Measurements from ENCODE around the gene SLC22A25.
"Not testable (repeated sequence)": the region's sequence is repeated elsewhere in the genome, so short reads cannot be mapped to it uniquely, and the experiment has no call there.

SLC22A25 gene

GRCh38 chr11:63247237-63248002, 4.0 kb upstream of the SLC22A25 start:
- not testable (repeated sequence) for H3K9me3 ChIP-seq (ENCODE audit: control insufficient read depth, low read depth, low read length); H3K9ac ChIP-seq (ENCODE audit: low read length); H3K36me3 ChIP-seq (ENCODE audit: control insufficient read depth, low read depth, low read length); H3K27me3 ChIP-seq (ENCODE audit: control insufficient read depth, insufficient read depth, low read length); H3K4me3 ChIP-seq (ENCODE audit: low read length); H3K4me1 ChIP-seq (ENCODE audit: control insufficient read depth, low read depth, low read length); H3K27ac ChIP-seq (ENCODE audit: low read length)

GRCh38 chr11:63246045-63246444, 2.6 kb upstream of the SLC22A25 start:
- no peaks in the 10 kb centered on the region for H3K36me3 ChIP-seq (ENCODE audit: control insufficient read depth, low read depth, low read length)
- no peak overlapping the region for H3K27ac ChIP-seq (ENCODE audit: low read length)
- peaks cover 6% of the 10 kb centered on the region for H3K4me1 ChIP-seq (ENCODE audit: control insufficient read depth, low read depth, low read length)
- H3K4me3 ChIP-seq (ENCODE audit: low read length), result no peak overlapping the region
- no peak overlapping the region for H3K9ac ChIP-seq (ENCODE audit: low read length)
- no peaks in the 10 kb centered on the region for H3K9me3 ChIP-seq (ENCODE audit: control insufficient read depth, low read depth, low read length)
- no peaks in the 10 kb centered on the region for H3K27me3 ChIP-seq (ENCODE audit: control insufficient read depth, insufficient read depth, low read length)

- no peak overlapping the region for H3K9ac ChIP-seq (ENCODE audit: low read length)
- no peaks in the 10 kb centered on the region for H3K9me3 ChIP-seq (ENCODE audit: control insufficient read depth, low read depth, low read length)
- no peak overlapping the region for H3K27ac ChIP-seq (ENCODE audit: low read length)
- no peaks in the 10 kb centered on the region for H3K27me3 ChIP-seq (ENCODE audit: control insufficient read depth, insufficient read depth, low read length)
- H3K4me1 ChIP-seq (ENCODE audit: control insufficient read depth, low read depth, low read length), result peaks cover 6% of the 10 kb centered on the region
- H3K36me3 ChIP-seq (ENCODE audit: control insufficient read depth, low read depth, low read length), result no peaks in the 10 kb centered on the region
- H3K4me3 ChIP-seq (ENCODE audit: low read length), result no peak overlapping the region
These were observed 1.5 kb upstream of the SLC22A25 start for GRCh38 chr11:63244862-63245261.

- H3K9me3 ChIP-seq (ENCODE audit: control insufficient read depth, low read depth, low read length), result no peaks in the 10 kb centered on the region
- no peak overlapping the region for H3K4me3 ChIP-seq (ENCODE audit: low read length)
- no peak overlapping the region for H3K9ac ChIP-seq (ENCODE audit: low read length)
- no peaks in the 10 kb centered on the region for H3K27me3 ChIP-seq (ENCODE audit: control insufficient read depth, insufficient read depth, low read length)
- no peak overlapping the region for H3K27ac ChIP-seq (ENCODE audit: low read length)
- no peaks in the 10 kb centered on the region for H3K36me3 ChIP-seq (ENCODE audit: control insufficient read depth, low read depth, low read length)
- H3K4me1 ChIP-seq (ENCODE audit: control insufficient read depth, low read depth, low read length), result peaks cover 6% of the 10 kb centered on the region
These were observed 1.2 kb downstream of the SLC22A25 start for GRCh38 chr11:63242089-63242781.

GRCh38 chr11:63240791-63241379, 2.5 kb downstream of the SLC22A25 start:
- Histone ChIP-seq H3K9ac (ENCODE audit: low read length) (no peak overlapping the region), H3K9me3 (ENCODE audit: control insufficient read depth, low read depth, low read length) (no peaks in the 10 kb centered on the region), H3K27me3 (ENCODE audit: control insufficient read depth, insufficient read depth, low read length) (no peaks in the 10 kb centered on the region), H3K27ac (ENCODE audit: low read length) (no peak overlapping the region), H3K36me3 (ENCODE audit: control insufficient read depth, low read depth, low read length) (no peaks in the 10 kb centered on the region), H3K4me1 (ENCODE audit: control insufficient read depth, low read depth, low read length) (peaks cover 6% of the 10 kb centered on the region), H3K4me3 (ENCODE audit: low read length) (no peak overlapping the region)

GRCh38 chr11:63240098-63240497, 3.3 kb downstream of the SLC22A25 start:
- Histone ChIP-seq H3K27ac (ENCODE audit: low read length) (no peak overlapping the region), H3K27me3 (ENCODE audit: control insufficient read depth, insufficient read depth, low read length) (no peaks in the 10 kb centered on the region), H3K9me3 (ENCODE audit: control insufficient read depth, low read depth, low read length) (no peaks in the 10 kb centered on the region), H3K36me3 (ENCODE audit: control insufficient read depth, low read depth, low read length) (no peaks in the 10 kb centered on the region), H3K4me3 (ENCODE audit: low read length) (no peak overlapping the region), H3K4me1 (ENCODE audit: control insufficient read depth, low read depth, low read length) (peaks cover 5% of the 10 kb centered on the region), H3K9ac (ENCODE audit: low read length) (no peak overlapping the region)

GRCh38 chr11:63239254-63239653, 4.1 kb downstream of the SLC22A25 start:
- H3K27me3 ChIP-seq (ENCODE audit: control insufficient read depth, insufficient read depth, low read length), result no peaks in the 10 kb centered on the region
- no peaks in the 10 kb centered on the region for H3K4me1 ChIP-seq (ENCODE audit: control insufficient read depth, low read depth, low read length)
- no peak overlapping the region for H3K9ac ChIP-seq (ENCODE audit: low read length)
- no peaks in the 10 kb centered on the region for H3K9me3 ChIP-seq (ENCODE audit: control insufficient read depth, low read depth, low read length)
- no peak overlapping the region for H3K27ac ChIP-seq (ENCODE audit: low read length)
- H3K36me3 ChIP-seq (ENCODE audit: control insufficient read depth, low read depth, low read length), result no peaks in the 10 kb centered on the region
- H3K4me3 ChIP-seq (ENCODE audit: low read length), result no peak overlapping the region

- no peak overlapping the region for H3K27ac ChIP-seq (ENCODE audit: low read length)
- no peaks in the 10 kb centered on the region for H3K27me3 ChIP-seq (ENCODE audit: control insufficient read depth, insufficient read depth, low read length)
- H3K4me3 ChIP-seq (ENCODE audit: low read length), result no peak overlapping the region
- no peak overlapping the region for H3K9ac ChIP-seq (ENCODE audit: low read length)
- no peaks in the 10 kb centered on the region for H3K4me1 ChIP-seq (ENCODE audit: control insufficient read depth, low read depth, low read length)
- H3K9me3 ChIP-seq (ENCODE audit: control insufficient read depth, low read depth, low read length), result no peaks in the 10 kb centered on the region
- H3K36me3 ChIP-seq (ENCODE audit: control insufficient read depth, low read depth, low read length), result no peaks in the 10 kb centered on the region
These were observed 6.0 kb downstream of the SLC22A25 start for GRCh38 chr11:63237413-63237812.

GRCh38 chr11:63235471-63236461, 7.6 kb downstream of the SLC22A25 start:
- H3K27ac ChIP-seq (ENCODE audit: low read length); H3K9me3 ChIP-seq (ENCODE audit: control insufficient read depth, low read depth, low read length); H3K4me3 ChIP-seq (ENCODE audit: low read length); H3K36me3 ChIP-seq (ENCODE audit: control insufficient read depth, low read depth, low read length); H3K4me1 ChIP-seq (ENCODE audit: control insufficient read depth, low read depth, low read length); H3K9ac ChIP-seq (ENCODE audit: low read length); H3K27me3 ChIP-seq (ENCODE audit: control insufficient read depth, insufficient read depth, low read length): not testable (repeated sequence)

GRCh38 chr11:63229815-63230214, 13.6 kb downstream of the SLC22A25 start:
- Histone ChIP-seq H3K27ac (ENCODE audit: low read length) (no peak overlapping the region), H3K4me1 (ENCODE audit: control insufficient read depth, low read depth, low read length) (no peaks in the 10 kb centered on the region), H3K4me3 (ENCODE audit: low read length) (no peak overlapping the region), H3K9me3 (ENCODE audit: control insufficient read depth, low read depth, low read length) (no peaks in the 10 kb centered on the region), H3K27me3 (ENCODE audit: control insufficient read depth, insufficient read depth, low read length) (no peaks in the 10 kb centered on the region), H3K36me3 (ENCODE audit: control insufficient read depth, low read depth, low read length) (no peaks in the 10 kb centered on the region), H3K9ac (ENCODE audit: low read length) (no peak overlapping the region)

GRCh38 chr11:63227521-63228107, 15.8 kb downstream of the SLC22A25 start:
- Histone ChIP-seq H3K27ac (ENCODE audit: low read length) (no peak overlapping the region), H3K36me3 (ENCODE audit: control insufficient read depth, low read depth, low read length) (no peaks in the 10 kb centered on the region), H3K9ac (ENCODE audit: low read length) (no peak overlapping the region), H3K27me3 (ENCODE audit: control insufficient read depth, insufficient read depth, low read length) (no peaks in the 10 kb centered on the region), H3K4me1 (ENCODE audit: control insufficient read depth, low read depth, low read length) (no peaks in the 10 kb centered on the region), H3K9me3 (ENCODE audit: control insufficient read depth, low read depth, low read length) (no peaks in the 10 kb centered on the region), H3K4me3 (ENCODE audit: low read length) (no peak overlapping the region)

All from iPS-18a (cell line).